Measurements from ENCODE around the gene PNKP.
A peak's percentile ranks its signal among the peaks of the same experiment; 100 is the strongest.
"Not testable (repeated sequence)": the region's sequence is repeated elsewhere in the genome, so short reads cannot be mapped to it uniquely, and the experiment has no call there.

PNKP gene

GRCh38 chr19:49840736-49841249 is 26.6 kb downstream of the PNKP start:
- DNase-seq, result no peak

GRCh38 chr19:49840321-49840720 is 27.1 kb downstream of the PNKP start:
- no peak for DNase-seq

GRCh38 chr19:49839713-49840112 is 27.7 kb downstream of the PNKP start:
- no peak for DNase-seq

- no peak for DNase-seq
Measured at GRCh38 chr19:49838885-49839588, 28.3 kb downstream of the PNKP start.

GRCh38 chr19:49837425-49837824 is 30.0 kb downstream of the PNKP start:
- no peak for DNase-seq

- DNase-seq, result no peak
Measured at GRCh38 chr19:49837009-49837310, 30.4 kb downstream of the PNKP start.

- no peak for DNase-seq
Measured at GRCh38 chr19:49836176-49837008, 31.0 kb downstream of the PNKP start.

GRCh38 chr19:49835562-49835961 is 31.8 kb downstream of the PNKP start:
- no peak for DNase-seq

GRCh38 chr19:49833599-49833998 is 33.8 kb downstream of the PNKP start:
- DNase-seq, result no peak

- DNase-seq, result no peak
Measured at GRCh38 chr19:49832556-49832955, 34.8 kb downstream of the PNKP start.

GRCh38 chr19:49831592-49831991 is 35.8 kb downstream of the PNKP start:
- DNase-seq, result no peak

GRCh38 chr19:49830766-49831165 is 36.6 kb downstream of the PNKP start:
- no peak for DNase-seq

GRCh38 chr19:49829721-49830120 is 37.7 kb downstream of the PNKP start:
- no peak for DNase-seq

GRCh38 chr19:49829200-49829599 is 38.2 kb downstream of the PNKP start:
- DNase-seq, result no peak

- no peak for DNase-seq
Measured at GRCh38 chr19:49827034-49827433, 40.3 kb downstream of the PNKP start.

GRCh38 chr19:49824662-49825061 is 42.7 kb downstream of the PNKP start:
- DNase-seq, result no peak

- DNase-seq, result no peak
Measured at GRCh38 chr19:49823472-49823871, 43.9 kb downstream of the PNKP start.

GRCh38 chr19:49820125-49820524 is 47.3 kb downstream of the PNKP start:
- DNase-seq, result no peak

GRCh38 chr19:49819452-49820115 is 47.8 kb downstream of the PNKP start:
- not testable (repeated sequence) for DNase-seq

- DNase-seq, result no peak
Measured at GRCh38 chr19:49818649-49819370, 48.6 kb downstream of the PNKP start.

- DNase-seq, result peak; percentile 91
Measured at GRCh38 chr19:49817964-49818648, 49.3 kb downstream of the PNKP start, which contains the start of gene MED25. MED25 (plus strand) TSS chr19:49818289; CDS start chr19:49818342, 53 bp downstream.

GRCh38 chr19:49816590-49816989 is 50.8 kb downstream of the PNKP start:
- no peak for DNase-seq
